T-helper 2 cell treated with Interferon-gamma antibody and Interleukin-4, amounts not matched to agents 5 μg/mL and 100 μg/mL, for 36 hours (primary cell): ENCODE results near the gene DHRS3.

Experiments used
- DNase-seq: peaks from one replicate; pipeline ENCODE4 v3.0.0; 2021; ENCODE audit warnings: low spot score
- H3K27ac Mint-ChIP-seq: one replicate; pipeline ENCODE4 v1.8.0; 2021; ENCODE audit warnings: mild to moderate bottlenecking, mixed read lengths
- H3K27me3 Mint-ChIP-seq: one replicate; pipeline ENCODE4 v1.8.0; 2021; ENCODE audit warnings: low read depth, mixed read lengths
- H3K36me3 Mint-ChIP-seq: one replicate; pipeline ENCODE4 v1.8.0; 2021; ENCODE audit warnings: low read depth, mixed read lengths
- H3K4me1 Mint-ChIP-seq: one replicate; pipeline ENCODE4 v1.8.0; 2021; ENCODE audit warnings: low read depth, mixed read lengths
- H3K4me3 Mint-ChIP-seq: one replicate; pipeline ENCODE4 v1.8.0; 2022; ENCODE audit warnings: mild to moderate bottlenecking, moderate library complexity, mixed read lengths
- H3K9me3 Mint-ChIP-seq: one replicate; pipeline ENCODE4 v1.8.0; 2021; ENCODE audit warnings: mixed read lengths

The DHRS3 gene

GRCh38 chr1:12616709-12617373 is 1.2 kb downstream of the DHRS3 start:
- peak overlapping the region; percentile 97 for H3K27ac Mint-ChIP-seq
- H3K4me1 Mint-ChIP-seq, result peaks cover 65% of the 10 kb centered on the region
- peak overlapping the region; percentile 99 for H3K4me3 Mint-ChIP-seq
- no peaks in the 10 kb centered on the region for H3K9me3 Mint-ChIP-seq
- H3K36me3 Mint-ChIP-seq, result peaks cover 25% of the 10 kb centered on the region
- H3K27me3 Mint-ChIP-seq, result peaks cover 4% of the 10 kb centered on the region
- DNase-seq, result peak; percentile 31

DNA sequence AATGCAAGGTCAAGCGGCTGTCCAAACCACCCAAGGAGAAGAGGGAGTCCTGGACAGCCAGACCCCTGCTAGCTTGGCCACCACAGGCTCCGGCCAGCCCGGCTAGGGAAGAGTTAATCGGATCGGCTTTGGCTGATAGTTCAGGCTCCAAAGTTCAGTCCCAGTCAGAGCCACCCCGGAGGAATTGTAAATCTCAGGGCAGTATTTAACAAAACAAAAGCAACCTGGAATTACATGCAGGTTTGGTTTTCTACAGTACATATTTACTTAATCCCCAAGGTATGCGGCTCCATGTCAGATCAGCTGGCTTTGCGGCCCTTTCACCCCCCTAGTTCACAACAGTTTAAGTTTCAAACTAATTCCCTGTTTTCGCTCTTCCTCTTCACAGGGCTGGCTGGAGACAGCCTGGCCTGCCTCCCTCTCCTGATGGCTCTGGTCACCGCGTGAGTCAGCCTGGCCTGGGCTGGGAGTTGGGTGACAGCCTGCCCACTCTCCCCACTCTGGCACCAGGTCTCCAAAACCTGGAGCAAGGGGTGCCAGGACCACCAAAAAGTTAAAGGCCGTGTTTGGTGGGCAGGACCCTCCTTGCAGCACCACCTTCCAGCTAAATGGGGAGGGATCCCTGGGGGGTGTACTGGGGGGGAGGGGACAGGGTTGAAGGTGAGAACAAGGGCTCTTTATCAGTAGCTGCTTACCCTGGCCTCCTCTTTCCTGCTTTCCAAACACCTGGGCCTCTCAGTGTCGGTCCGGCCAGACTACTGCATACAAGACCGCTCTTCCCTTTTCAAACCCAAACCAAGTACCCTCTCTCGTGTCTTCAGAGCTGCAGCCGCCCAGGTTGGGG is 1.9 kb downstream of the DHRS3 start:
- H3K27ac Mint-ChIP-seq, result peak overlapping the region; percentile 86
- no peaks in the 10 kb centered on the region for H3K9me3 Mint-ChIP-seq
- no peak for DNase-seq
- peaks cover 29% of the 10 kb centered on the region for H3K36me3 Mint-ChIP-seq
- H3K4me3 Mint-ChIP-seq, result peak overlapping the region; percentile 99
- peaks cover 67% of the 10 kb centered on the region for H3K4me1 Mint-ChIP-seq
- peaks cover 4% of the 10 kb centered on the region for H3K27me3 Mint-ChIP-seq

GRCh38 chr1:12615159-12615864 is 2.7 kb downstream of the DHRS3 start:
- H3K4me1 Mint-ChIP-seq, result peaks cover 64% of the 10 kb centered on the region
- H3K9me3 Mint-ChIP-seq, result no peaks in the 10 kb centered on the region
- peak overlapping the region; percentile 86 for H3K27ac Mint-ChIP-seq
- DNase-seq, result no peak
- H3K27me3 Mint-ChIP-seq, result peaks cover 4% of the 10 kb centered on the region
- peaks cover 37% of the 10 kb centered on the region for H3K36me3 Mint-ChIP-seq
- H3K4me3 Mint-ChIP-seq, result peak overlapping the region; percentile 99

DNA sequence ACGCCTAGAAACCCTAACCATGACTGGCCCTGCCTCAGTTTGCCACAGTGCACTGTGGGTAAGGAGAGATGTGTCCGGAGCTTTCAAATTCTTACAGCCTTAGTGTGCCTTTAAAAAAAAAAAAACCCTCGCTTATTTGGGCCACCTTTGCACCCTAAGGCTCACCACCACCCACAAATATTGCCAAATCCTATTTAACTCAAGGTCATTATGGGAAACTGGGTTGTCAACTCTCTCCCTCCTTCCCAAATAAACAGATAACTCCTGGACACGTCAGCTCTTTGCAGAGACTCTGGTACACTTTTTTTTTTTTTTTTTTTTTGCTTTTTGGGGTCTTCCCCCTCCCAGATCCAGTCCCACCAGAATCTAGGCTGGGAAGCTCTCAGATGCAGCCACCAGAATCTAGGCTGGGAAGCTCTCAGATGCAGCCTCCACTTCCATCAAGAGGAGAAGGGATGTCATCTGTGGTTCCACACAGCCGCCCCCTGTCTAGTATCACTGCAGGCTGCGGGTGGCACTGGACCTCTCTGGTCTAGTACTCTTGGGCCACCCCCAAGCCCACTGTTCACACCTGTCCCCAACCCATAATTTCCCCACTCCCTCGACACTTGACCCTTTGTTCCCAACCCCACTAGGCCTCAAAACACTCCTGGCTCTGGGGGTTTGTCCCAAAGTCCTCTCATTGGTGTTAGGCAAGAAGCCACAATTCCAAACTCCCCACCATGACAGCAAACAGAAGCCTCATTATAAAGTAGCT is 3.4 kb downstream of the DHRS3 start:
- Mint-ChIP-seq H3K27ac (peak overlapping the region; percentile 11), H3K27me3 (peaks cover 4% of the 10 kb centered on the region), H3K36me3 (peaks cover 41% of the 10 kb centered on the region), H3K9me3 (no peaks in the 10 kb centered on the region), H3K4me3 (peak overlapping the region; percentile 99), H3K4me1 (peaks cover 57% of the 10 kb centered on the region)
- no peak for DNase-seq

- H3K36me3 Mint-ChIP-seq, result peaks cover 50% of the 10 kb centered on the region
- peaks cover 47% of the 10 kb centered on the region for H3K4me1 Mint-ChIP-seq
- no peak for DNase-seq
- no peak overlapping the region for H3K27ac Mint-ChIP-seq
- no peaks in the 10 kb centered on the region for H3K9me3 Mint-ChIP-seq
- H3K4me3 Mint-ChIP-seq, result peak overlapping the region; percentile 16
- peaks cover 4% of the 10 kb centered on the region for H3K27me3 Mint-ChIP-seq
These were observed 4.8 kb downstream of the DHRS3 start for GRCh38 chr1:12613180-12613579.

- Mint-ChIP-seq H3K9me3 (peaks cover 4% of the 10 kb centered on the region), H3K27me3 (no peaks in the 10 kb centered on the region), H3K27ac (no peak overlapping the region), H3K4me1 (peaks cover 40% of the 10 kb centered on the region), H3K4me3 (no peak overlapping the region), H3K36me3 (peaks cover 55% of the 10 kb centered on the region)
- no peak for DNase-seq
These were observed 7.1 kb downstream of the DHRS3 start for GRCh38 chr1:12610941-12611340.

DNA sequence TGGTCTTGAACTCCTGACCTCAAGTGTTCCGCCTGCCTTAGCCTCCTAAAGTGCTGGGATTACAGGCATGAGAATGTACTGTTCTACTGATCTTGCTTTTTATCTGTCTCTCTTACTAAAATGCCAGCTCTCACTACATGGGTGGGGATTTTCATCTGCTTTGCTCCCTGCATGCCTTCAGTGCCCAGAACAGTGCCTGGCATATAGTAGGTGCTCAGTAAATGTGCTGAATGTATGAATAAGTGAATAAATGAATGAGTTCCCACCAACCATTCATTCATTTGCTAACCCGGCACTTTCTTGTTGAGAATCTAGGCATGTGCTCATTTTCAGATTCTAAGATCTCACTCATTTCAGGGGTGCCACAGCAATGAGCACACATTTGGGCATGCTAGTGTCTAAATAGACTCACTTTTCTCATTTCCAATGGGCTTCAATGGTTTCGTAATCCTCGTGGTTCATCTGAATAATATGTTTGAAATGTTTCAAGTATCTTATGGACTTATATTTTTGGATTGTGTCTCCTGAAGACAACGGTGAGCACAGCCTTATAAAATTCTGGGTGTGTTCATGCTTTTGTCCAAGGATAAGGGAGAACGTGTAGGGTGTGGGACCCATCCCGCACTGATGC is 7.6 kb downstream of the DHRS3 start:
- Mint-ChIP-seq H3K4me1 (peaks cover 35% of the 10 kb centered on the region), H3K27ac (no peak overlapping the region), H3K36me3 (peaks cover 56% of the 10 kb centered on the region), H3K4me3 (no peak overlapping the region), H3K27me3 (no peaks in the 10 kb centered on the region), H3K9me3 (peaks cover 4% of the 10 kb centered on the region)
- no peak for DNase-seq

GRCh38 chr1:12609469-12610003 is 8.5 kb downstream of the DHRS3 start:
- Mint-ChIP-seq H3K9me3 (peaks cover 4% of the 10 kb centered on the region), H3K36me3 (peaks cover 53% of the 10 kb centered on the region), H3K27me3 (no peaks in the 10 kb centered on the region), H3K4me1 (peaks cover 31% of the 10 kb centered on the region), H3K4me3 (no peak overlapping the region), H3K27ac (no peak overlapping the region)
- no peak for DNase-seq

DNA sequence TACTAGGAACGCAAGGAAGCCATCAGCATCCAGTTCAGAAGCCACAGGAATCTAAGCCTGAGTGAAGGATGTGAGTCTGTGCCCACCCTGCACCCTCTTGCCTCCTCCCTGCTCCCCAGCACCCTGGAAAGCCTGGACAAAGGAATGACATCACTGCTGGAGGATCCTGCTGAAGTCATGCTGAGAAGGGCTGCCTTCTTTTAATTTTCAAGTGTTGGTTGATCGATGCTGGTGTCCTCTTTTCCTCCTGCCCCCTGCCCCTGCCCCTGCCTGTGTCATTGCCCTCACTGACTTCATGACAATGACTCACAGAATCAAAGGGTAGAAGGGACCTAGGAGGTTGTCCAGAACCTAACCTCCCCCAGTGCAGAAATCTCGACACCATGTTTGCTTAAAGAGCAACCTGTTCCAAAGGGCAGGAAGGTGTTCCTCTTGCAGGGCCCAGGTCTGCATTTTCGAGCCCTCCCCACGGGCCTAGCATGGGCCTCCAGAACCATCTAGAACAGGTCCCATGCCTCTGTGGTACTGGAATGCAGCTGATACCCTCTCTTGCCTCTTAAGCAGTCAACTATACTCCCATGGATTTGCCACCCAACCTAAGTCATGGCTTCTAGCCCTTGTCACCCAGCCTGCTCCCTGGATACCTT is 9.6 kb downstream of the DHRS3 start:
- no peak overlapping the region for H3K27ac Mint-ChIP-seq
- DNase-seq, result no peak
- H3K27me3 Mint-ChIP-seq, result no peaks in the 10 kb centered on the region
- peaks cover 59% of the 10 kb centered on the region for H3K36me3 Mint-ChIP-seq
- H3K9me3 Mint-ChIP-seq, result peaks cover 4% of the 10 kb centered on the region
- H3K4me3 Mint-ChIP-seq, result no peak overlapping the region
- H3K4me1 Mint-ChIP-seq, result peaks cover 32% of the 10 kb centered on the region

DNA sequence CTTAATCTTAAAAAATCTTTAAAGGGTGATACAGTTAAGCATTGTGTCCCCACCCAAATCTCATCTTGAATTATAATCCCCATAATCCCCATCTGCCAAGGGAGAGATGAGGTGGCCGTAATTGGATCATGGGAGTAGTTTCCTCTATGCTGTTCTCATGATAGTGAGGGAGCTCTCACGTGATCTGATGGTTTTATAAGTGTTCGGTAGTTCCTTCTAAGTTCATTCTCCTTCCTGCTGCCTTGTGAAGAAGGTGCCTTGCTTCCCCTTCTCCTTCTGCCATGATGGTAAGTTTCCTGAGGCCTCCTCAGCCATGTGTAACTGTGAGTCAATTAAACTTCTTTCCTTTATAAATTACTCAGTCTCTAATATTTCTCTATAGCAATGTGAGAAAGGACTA is 10.7 kb downstream of the DHRS3 start:
- Mint-ChIP-seq H3K4me3 (no peak overlapping the region), H3K27ac (no peak overlapping the region), H3K36me3 (peaks cover 48% of the 10 kb centered on the region), H3K4me1 (peaks cover 20% of the 10 kb centered on the region), H3K27me3 (no peaks in the 10 kb centered on the region), H3K9me3 (peaks cover 4% of the 10 kb centered on the region)
- no peak for DNase-seq

DNA sequence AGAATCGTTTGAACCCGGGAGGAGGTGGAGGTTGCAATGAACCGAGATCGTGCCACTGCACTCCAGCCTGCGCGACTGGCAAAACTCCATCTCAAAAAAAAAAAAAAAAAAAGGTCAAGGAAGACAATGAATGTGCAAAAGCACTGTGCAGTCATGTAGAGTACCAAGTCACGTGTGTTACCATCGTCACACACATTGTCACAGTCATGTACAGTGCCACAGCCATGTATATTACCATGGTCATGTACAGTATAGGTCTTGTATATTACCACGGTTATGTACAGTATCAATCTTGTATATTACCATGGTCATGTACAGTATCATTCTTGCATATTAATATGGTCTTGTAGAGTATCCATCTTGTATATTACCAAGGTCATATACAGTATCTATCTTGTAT is 13.0 kb downstream of the DHRS3 start:
- Mint-ChIP-seq H3K4me3 (no peak overlapping the region), H3K4me1 (peaks cover 22% of the 10 kb centered on the region), H3K36me3 (peaks cover 33% of the 10 kb centered on the region), H3K9me3 (peaks cover 4% of the 10 kb centered on the region), H3K27me3 (no peaks in the 10 kb centered on the region), H3K27ac (no peak overlapping the region)
- DNase-seq, result no peak

- H3K27ac Mint-ChIP-seq, result peak overlapping the region; percentile 34
- peaks cover 4% of the 10 kb centered on the region for H3K9me3 Mint-ChIP-seq
- no peaks in the 10 kb centered on the region for H3K27me3 Mint-ChIP-seq
- H3K4me1 Mint-ChIP-seq, result peaks cover 22% of the 10 kb centered on the region
- peak; percentile 64 for DNase-seq
- H3K36me3 Mint-ChIP-seq, result peaks cover 30% of the 10 kb centered on the region
- peak overlapping the region; percentile 68 for H3K4me3 Mint-ChIP-seq
These were observed 13.7 kb downstream of the DHRS3 start for GRCh38 chr1:12604114-12604874.
